M059J (cell line): ENCODE results near the gene LLGL1. TPM values are rescaled to one million over a fixed set of nuclear protein-coding genes. Genes with fewer than 3 reads are reported as not detected.
A peak's percentile ranks its signal among the peaks of the same experiment; 100 is the strongest.
"Not testable (repeated sequence)": the region's sequence is repeated elsewhere in the genome, so short reads cannot be mapped to it uniquely, and the experiment has no call there.

Experiments used
- DNase-seq: peaks from one replicate; pipeline ENCODE4 v3.0.0-alpha.2; 2012; ENCODE audit warnings: low read depth
- total RNA-seq: library from RNA; depleted of rRNA; stranded (reverse); fragments of >200 nt; shearing (Covaris generic); gene quantifications from 2 replicates; pipeline ENCODE4 v1.2.3, GENCODE V29; 2014

Gene LLGL1
- total RNA-seq, 1 experiment from 2014 or later: 38.0 TPM

DNA sequence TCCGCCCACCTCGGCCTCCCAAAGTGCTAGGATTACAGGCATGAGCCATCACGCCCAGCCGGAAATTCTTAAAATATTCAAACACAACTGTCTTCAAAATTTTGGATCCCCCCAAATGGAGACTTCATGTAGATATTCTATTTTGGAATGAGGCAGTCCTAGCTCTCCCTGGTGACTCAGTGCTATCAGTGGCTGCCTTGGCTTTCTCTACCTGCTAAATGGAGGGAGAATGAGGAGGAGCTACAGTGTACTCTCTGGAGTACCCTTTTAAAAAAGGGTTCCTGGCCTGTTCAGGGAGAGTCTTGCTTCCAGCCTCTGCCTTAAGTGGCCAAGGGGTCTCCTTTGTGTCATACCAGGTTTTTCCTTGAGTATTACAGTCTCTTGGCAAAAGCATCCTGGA, 31.0 kb upstream of the LLGL1 start:
- no peak for DNase-seq

DNA sequence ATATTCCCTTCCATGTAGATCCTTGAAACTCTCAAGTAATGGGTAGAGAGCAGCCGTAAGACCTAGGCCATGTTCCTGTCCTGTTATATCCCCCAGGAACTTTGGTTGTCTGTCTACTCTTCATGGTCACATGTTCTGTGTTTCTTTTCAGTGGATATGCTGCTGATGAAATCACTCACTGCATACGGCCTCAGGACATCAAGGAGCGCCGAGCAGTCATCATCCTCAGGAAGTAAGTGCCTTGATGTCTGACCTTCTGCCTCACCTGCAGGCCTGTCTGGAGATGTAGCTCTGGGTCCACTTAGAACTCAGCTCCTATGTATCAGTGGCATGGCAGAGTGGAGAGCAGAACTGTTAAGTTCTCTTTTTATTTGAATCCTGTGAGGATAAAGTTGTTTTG, 30.6 kb upstream of the LLGL1 start:
- DNase-seq: no peak

DNA sequence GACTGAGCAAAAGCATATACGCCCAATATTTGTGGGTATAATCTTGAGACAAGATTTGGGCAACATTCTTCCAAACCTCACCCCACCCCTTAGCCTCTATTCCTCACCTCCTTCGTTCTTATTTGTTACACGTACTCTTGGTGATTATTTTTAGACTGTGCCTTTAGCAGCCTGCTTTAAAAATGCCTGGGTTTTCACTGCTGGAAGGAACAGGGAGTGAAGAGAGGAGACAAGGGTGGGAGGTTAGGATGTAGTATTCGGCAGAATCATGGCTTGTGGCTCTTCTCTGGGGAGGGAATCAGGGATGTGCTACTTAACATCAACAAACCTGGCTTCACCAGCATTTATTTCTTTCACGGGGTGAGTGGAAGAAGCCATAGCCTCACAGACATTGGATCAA, 30.2 kb upstream of the LLGL1 start:
- DNase-seq: no peak

DNA sequence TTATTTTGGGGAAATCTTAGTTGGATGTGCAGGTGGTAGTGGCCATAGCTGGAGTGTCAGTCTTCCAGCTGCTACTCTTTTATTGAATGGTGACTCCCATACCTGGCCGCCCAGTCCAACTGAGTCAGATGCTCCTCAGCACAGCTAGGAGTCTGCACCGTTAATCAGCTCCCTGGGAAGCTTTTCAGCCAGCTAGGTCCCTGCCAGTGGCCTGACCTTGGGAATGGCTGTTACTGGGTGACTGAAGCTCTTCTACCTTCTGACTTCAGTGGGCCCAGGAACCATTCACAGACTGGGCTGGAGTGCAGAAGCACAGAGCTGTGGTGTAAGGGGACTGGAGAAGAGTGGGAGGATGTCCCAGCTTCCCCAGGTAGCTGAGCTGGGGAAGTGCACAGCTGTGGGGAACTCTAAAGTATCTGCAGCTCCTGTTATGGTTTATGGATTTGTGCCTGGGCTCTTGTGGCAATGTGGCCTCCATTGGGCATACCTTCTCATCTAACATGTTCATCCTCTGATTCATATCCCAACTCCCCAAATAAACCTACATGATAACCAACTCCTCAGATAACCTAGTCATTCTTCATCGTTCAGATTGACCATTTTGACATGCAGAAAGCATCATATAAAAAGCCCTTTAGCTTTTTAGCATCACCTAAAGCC, 27.8 kb upstream of the LLGL1 start:
- DNase-seq: no peak

DNA sequence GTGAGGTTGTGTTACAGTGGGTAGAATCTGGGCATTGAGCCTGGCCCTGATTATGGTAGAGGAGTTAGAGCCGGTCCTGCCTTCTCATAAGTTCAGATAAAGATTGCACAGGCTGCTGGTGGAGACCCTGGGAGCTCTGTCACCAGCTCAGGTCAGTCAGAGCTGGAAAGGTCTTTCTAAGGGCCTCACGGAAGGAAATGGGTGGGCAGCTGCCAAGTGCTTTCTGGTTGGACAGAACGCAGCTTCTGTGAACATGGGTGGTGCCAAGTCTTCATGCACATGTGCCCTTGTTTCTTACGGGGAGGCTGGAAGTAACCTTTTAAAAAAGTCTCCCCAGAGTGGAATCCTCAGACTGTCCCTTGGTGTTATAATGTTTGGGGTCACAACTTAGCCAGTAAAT, 26.9 kb upstream of the LLGL1 start:
- DNase-seq: no peak

DNA sequence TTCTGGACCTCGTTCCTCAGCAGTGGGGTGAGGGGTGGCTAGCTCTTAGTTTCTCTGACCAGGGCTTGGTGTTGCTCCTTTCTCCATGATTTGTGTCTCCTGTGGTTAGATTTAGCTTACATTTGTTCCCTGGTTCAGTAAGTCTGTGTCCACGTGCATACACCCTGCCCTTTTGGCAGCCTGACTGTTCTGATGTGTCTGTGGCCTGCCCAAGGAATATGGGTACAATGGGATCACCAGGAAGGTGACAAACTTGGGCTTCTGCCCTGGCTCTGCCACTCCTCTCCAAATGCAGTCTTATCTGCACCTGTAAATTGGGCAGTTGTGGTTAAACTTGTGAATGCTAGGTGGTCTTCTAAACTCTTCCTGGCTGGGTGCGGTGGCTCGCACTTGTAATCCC, 24.3 kb upstream of the LLGL1 start:
- DNase-seq: no peak

DNA sequence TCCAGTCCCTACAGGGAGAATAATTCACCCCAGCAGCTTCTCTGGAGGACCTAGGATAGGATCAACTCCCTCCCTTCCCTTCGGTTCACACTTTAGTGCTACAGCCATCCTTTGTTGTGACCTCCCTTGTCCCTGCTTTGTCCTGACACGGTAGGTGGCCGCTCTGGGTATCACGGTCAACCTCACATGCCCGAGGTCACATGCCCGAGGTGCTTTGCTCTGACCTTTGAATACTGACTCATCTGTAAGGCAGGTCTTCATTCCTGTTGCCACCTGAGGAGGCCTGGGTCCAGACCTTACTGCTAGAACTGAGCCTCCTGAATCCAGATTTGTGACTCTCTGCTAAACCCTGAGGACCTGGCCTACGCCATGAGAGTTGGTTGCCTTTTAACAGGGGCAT, 22.1 kb upstream of the LLGL1 start:
- no peak for DNase-seq

DNA sequence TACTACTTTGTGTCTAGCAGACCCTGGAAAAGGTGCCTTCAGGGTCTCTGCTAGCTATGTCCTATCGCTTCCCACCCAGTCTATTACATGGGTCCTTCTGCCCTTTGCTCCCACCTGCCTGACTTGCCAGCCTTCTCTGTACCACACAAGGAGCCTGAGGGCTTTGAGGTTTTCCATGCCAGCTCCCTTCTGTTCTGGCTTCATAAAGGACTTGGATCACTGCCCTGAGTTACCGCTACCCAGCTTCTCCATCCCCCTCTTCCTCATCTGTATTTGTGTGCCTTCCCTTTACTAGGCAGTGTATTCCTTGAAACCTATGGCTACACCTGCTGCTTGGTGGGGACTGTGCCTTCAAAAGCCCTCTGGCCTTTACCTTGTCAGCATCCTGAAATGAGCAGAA, 19.6 kb upstream of the LLGL1 start:
- DNase-seq: peak; percentile 63

DNA sequence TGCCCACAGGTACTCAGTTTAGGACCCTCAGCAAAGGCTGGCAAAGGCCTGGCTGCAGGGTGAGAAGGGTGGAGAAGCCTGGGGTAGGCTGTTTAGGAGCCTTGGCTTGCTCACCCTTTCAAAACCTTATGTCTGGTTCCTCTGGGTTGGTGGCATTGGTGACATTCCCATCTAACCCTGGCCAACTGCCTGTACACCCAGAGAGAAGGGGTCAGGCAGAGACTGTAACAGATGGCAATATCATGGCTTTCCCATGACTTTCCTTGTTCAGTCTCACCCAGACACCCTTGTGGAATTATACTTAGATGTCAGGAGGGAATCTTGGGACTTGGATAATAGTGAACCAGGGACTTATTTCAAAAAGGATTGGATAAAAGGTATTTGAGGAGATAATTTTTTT, 18.5 kb upstream of the LLGL1 start:
- DNase-seq: no peak

DNA sequence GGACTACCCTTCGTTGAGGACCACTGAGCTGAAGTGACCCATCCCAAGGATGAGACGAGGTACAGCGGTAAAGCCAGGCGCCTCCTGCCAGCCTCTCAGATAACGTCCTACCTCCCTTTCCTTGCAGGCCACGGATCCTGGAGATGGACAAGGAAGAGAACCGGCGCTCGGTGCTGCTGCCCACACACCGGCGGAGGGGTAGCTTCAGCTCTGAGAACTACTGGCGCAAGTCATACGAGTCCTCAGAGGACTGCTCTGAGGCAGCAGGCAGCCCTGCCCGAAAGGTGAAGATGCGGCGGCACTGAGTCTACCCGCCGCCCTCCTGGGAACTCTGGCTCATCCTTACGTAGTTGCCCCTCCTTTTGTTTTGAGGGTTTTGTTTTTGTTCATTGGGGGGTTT, 17.3 kb upstream of the LLGL1 start:
- no peak for DNase-seq

DNA sequence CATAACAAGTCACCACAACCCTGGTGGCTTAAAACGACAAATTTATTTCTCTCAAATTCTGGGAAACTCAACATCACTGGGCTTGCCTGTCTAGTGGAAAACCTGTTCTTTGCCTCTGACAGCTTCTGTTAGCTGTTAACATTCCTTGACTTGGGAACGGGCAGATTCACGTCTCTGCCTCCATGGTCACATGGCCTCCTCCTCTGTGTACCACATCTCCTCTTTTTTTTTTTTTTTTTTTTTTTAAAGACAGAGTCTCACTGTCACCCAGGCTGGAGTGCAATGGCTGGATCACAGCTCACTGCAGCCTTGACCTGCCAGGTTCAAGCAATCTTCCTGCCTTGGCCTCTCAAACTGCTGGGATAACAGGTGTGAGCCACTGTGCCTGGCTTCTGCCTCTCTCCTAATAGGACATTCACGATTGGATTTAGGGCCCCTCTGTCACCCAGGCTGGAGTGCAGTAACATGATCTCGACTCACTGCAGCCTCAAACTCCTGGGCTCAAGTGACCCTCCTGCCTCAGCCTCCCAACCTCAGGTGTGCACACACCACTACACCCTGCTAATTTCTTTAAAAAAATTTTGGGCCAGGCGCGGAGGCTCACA, 11.7 kb upstream of the LLGL1 start:
- DNase-seq: no peak

DNA sequence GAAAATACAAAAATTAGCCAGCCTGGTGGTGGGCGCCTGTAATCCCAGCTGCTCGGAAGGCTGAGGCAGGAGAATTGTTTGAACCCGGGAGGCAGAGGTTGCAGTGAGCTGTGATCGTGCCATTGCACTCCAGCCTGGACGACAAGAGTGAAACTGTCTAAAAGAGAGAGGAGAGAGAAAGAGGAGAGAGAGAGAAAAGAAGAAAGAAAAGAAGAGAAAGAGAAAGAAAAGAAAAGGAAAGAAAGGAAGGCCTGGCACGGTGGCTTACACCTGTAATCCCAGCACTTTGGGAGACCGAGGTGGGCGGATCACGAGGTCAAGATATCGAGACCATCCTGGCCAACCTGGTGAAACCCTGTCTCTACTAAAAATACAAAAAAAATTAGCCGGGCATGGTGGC, 8.5 kb upstream of the LLGL1 start:
- not testable (repeated sequence) for DNase-seq

DNA sequence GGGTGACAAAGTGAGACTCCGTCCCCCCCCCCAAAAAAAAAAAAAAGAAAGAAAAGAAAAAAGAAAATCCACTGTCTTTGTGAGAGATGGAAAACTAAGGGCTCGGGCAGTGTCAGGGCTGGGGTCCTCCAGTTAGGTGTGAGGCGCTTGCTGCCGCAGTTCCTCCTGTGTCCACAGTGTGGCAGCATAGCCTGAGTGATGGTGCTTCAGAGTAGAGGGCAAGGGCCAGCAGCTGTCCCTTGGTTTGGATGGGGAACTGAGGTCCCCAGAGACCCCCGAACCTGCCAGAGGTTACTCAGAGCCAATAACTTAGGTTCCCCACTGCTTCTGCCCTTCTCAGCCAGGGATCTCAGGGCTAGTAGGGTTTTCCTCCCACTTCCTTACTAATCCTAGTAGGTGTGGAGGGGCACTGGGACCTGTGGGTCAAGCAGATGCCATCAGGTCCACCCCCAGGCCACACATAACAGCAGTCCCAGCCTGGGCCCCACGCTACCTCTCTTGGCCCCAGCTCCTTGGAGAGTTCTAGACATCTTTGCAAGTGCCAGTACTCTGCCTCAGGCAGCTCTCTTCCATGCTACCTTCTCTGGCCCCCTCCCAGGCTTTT, 7.9 kb upstream of the LLGL1 start:
- peak; percentile 50 for DNase-seq

DNA sequence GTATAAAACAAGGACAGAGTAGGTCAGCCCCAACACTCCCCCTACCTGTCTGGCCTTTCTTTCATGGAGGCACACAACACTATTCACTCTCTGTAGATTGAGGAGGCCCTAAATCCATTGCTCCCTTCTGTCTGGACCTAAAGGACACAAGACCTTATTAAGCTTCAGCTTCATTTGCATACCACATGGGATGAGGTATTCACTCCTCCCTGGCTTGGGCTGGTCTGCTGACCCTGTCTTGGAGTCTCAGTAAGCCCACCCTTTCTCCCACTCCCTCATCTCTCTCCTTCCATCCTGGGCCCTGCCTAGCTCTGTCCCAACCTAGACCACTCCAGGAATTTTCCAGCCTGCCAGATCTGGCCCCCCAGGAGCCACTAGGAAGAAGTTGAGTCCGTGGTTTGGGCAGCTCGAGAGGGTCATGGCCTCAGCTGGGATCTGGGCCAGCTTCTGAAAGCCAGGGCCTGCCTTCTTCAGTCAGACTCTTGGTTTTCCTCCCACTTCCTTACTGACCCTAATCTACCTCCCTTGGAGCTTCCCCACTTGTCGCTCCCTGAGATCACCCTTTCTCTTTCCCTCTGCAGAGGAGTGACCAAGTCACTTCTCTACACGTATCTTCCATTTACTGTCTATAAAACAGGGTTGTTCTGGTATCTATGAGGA, 6.5 kb upstream of the LLGL1 start:
- DNase-seq: peak; percentile 58

DNA sequence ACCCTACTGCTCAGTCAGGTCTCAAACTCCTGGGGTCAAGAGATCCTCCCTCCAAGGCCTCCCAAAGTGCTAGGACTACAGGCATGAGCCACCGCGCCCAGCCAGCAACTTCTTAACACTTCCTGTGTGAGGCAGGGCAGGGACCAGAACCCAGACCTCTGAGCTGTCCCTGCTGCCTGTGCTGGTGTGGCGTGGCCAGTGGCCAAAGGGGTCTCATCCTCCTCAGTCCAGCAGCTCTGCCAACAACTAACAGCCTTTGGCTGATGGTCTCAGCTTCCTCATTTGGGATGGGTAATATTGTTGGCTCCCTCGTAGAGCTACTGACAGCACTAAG, 1.4 kb upstream of the LLGL1 start:
- no peak for DNase-seq

DNA sequence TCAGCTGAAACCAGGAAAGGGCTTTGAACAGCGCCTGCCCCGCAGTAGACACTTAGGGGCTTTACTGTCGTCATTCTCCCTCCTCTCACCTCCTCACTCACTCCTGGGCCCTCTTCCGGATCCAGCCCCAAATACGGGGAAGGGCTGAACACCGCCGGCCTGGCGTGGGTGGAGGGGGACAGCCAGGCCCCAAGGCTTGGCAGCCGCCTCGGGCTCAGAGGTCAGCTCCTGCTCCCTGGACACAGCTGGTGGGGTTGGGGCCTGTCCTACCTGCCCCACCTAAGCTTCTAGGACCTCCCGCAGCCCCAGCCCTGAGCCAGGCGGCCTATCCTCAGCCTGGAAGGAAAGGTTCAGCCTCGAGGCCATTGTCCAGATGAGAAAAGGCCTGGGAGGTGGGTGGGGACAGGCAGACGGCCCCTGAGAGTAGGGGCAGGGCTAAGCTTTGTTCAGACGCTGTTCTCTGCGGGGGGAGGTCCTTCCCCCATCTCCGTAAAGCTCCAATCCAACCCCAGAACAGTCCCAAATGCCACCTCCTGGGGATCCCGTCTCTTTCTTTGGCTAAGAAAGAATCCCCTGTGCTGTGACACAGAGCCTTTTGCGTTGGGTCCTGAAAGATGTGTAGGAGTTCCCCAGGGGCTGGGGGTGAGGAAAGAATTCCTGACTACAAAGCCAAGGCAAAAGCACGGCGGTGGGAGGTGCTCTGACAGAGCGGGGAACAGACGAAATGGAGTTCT, 881 bp upstream of the LLGL1 start:
- no peak for DNase-seq

DNA sequence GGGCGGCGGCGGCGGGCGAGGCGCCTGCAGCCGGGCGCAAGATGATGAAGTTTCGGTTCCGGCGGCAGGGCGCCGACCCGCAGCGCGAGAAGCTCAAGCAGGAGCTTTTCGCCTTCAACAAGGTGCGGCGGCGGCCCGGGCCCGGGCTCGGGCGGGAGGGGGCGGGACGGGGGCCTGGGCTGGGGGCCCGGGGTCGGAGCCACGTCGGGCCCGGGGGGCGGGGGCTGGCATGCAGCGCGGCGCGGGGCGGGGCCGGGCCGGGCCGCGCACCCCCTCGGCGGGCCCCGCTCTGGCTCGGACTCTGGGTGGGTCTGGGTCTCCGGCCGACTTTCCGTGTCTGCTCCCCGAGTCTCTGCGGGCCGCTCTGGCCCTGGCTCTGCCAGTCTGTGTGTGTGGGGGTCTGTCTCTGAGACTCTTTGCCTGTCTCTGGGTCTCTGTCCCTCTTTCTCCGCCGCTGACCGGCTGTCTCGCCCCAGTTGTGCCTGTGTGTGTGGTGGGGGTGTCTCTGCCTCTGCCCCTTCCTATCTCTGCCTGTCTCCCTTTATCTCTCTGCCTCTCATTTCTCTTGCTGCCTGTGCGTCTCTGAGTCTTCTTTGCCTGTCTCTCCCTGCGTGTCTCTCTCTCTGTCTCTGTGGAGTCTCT, 328 bp downstream of the LLGL1 start:
- no peak for DNase-seq

DNA sequence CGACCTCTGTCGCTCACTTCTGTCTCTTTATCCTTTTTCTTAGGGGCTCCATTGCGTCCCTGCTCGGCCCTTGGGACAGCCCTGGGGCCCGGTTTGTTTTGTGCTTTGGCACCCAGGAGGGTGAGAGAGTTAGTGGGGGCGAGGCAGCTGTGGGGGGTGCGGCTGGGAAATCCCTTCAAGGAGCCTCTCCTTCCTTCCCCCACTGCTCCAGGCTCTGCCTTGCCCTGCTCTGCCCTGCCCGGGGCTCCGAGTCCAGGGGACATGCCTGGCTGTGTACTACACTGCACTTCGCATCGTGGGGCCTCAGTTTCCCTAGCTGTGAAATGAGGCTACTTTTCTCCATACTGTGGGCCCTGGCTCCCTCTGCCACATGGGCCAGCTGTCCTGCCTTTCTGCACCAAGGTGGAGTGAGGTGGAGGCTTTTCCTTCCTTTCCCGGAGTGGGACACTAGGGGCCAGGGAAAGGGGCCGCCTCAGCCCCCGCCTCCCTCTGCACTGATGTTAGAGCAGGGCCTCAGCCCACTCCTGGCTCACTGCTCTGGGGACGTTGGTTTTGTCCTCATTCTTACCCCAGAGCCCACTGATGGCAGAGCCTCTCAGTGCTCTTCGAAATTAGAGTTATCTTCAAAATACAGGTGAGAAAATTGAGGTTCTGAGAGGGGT, 980 bp downstream of the LLGL1 start:
- no peak for DNase-seq

DNA sequence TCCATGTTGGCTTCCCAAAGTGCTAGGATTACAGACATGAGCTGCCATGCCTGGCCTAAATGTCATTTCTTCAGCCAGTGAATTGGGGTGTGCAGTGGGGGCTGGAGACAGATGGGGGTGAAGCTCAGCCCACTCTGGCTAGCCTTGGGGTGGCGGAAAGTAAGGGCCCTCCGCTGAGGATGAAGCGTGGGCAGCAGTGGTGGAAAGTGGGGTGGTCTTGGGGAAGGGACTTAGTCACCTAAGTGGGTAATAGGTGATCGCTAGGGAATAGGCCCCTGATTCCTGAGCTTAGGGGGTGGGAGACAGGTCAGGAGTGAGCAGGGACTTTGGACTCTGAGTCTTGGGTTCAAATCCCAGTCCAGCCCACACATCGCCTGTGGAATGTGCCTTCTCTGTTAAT, 2.2 kb downstream of the LLGL1 start:
- no peak for DNase-seq

DNA sequence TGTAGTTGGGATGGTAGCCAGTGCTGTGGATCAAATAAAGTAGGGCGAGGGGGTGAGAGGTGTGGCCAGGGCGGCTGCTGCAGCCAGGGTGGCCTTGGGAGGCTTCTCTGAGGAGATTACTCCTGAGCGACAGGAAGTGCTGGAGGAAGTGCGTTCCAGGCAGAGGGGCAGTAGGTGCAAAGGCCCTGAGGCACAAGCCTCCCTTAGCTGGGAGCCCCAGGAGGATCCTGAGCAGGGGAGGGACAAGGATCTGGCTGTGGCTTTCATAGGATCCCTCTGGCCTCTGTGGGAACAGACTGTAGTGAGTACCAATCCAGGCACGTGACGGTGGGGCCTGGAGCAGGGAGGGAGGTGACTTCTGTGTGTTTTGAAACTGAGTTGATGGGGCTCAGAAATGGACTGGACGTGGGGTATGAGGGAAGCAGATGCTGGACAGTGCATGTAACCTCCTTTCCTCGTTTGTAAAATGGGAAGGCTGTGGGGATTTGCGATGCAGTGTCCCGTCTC, 2.8 kb downstream of the LLGL1 start:
- no peak for DNase-seq

DNA sequence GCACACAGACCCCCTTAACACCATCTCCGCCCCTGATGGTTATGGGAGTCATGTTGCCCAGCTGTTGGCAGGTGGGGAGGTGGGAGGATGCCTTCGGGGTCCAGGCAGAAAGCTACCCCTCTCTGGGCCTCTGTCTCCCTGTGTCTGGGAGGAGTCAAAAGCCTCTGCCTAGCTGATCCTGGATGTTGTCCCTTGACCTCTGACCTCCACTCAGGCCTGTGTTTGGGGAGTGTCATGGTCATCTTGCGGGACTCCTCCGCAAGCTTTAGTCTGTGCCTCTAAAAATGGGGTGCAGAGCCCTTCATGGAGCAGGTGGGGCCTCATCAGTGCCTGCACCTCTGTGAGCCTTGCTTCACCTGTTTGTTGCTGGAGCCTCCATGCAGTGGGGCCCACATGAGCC, 3.8 kb downstream of the LLGL1 start:
- DNase-seq: no peak
